Muscle of arm (tissue), 12 donors: ENCODE measurements around the gene SUFU. TPM values are rescaled to one million over a fixed set of nuclear protein-coding genes. Genes with fewer than 3 reads are reported as not detected.
A peak's percentile ranks its signal among the peaks of the same experiment; 100 is the strongest.
"Not testable (repeated sequence)": the region's sequence is repeated elsewhere in the genome, so short reads cannot be mapped to it uniquely, and the experiment has no call there.

Source experiments
- DNase-seq: peaks from one replicate; pipeline ENCODE4 v3.0.0-alpha.2; 2013
- polyA plus RNA-seq, 12 donors: library from polyadenylated mRNA; unstranded; fragments of 120-200 nt; gene quantifications; one replicate each; pipeline ENCODE4 v1.2.1, GENCODE V29; 2013; ENCODE audit not compliant: insufficient read length in 12 of 12

Gene SUFU
- polyA plus RNA-seq, 12 donors = 10.8 to 24.1 (median 15.3) TPM; not detected in 1

DNA sequence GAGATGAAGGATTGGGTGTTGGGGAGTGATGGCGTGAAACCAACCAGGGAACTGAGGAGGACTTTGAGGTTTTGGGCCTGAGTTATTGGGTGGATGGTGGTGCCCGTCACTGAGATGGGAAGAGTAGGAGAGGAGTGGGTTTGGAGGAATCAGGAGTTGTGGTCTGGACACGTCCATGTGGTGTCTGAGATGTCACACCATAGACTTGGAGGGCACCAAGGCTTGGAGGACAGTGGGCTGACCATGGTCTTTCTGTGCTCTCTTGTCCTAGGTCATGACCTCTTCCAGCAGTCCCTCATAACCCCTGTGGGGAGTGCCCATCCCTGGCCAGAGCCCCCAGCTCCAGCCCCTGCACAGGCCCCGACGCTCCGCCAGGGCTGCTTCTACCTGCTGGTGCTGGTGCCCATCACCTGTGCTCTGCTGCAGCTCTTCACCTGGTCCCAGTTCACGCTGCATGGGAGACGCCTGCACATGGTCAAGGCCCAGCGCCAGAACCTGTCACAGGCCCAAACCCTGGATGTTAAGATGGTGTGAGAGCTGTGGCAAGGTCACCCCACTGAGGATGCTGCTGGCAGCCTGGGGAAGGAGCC lies 28.2 kb upstream of the SUFU start:
- DNase-seq = no peak

DNA sequence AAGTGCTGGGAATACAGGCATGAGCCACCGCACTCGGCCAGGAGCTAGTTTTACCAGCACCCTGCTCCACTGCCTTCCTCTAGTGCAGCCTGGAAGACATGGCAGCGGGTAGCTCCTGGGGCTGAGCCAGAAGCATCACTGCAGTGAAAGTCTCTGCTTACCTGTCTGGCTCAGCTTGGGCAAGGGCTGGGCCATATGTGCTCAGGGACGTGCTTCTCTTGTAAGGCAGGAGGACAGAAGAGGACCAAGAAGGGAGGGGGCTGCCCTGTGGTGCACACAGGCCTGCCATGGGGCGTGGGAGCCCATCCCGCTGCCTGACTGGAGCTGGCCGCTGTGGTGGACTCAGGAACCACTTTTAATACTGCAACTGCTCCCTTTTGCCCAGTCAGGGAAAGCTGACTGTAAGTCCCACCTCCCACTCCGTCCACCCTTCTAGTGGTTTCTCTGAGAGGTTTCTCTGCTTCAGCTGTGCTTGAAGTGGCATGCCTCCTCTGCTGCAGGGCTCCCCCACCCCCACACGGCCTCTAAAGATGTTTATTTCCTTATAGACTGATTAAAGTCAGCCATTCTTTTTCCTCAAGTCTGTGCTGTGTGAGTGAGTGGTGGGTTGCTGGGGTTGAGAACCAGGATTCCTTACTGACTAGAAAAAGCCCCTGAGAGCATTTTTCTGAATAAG lies 27.2 kb upstream of the SUFU start:
- DNase-seq = no peak

GRCh38 chr10:102479651-102480050 lies 24.1 kb upstream of the SUFU start:
- DNase-seq = no peak

GRCh38 chr10:102480396-102480795 lies 23.4 kb upstream of the SUFU start:
- no peak for DNase-seq

DNA sequence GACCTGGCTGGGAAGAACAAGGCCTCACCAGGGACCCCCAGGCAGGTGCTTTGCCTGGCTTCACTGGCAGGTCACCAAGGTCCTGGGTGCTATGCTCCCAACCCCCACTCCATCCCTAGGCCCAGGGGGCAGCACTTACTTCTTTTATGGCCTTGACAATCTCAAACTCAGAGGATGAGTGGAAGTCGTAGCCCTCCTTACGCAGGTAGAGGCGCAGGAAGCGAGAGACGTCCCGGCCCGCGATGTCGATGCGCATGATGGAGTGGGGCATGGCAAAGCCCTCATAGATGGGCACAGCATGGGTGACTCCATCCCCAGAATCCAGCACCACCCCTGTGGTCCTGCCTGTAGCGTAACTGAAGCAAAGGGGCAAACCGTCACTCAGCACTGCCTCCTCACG lies 19.8 kb upstream of the SUFU start:
- DNase-seq = no peak

DNA sequence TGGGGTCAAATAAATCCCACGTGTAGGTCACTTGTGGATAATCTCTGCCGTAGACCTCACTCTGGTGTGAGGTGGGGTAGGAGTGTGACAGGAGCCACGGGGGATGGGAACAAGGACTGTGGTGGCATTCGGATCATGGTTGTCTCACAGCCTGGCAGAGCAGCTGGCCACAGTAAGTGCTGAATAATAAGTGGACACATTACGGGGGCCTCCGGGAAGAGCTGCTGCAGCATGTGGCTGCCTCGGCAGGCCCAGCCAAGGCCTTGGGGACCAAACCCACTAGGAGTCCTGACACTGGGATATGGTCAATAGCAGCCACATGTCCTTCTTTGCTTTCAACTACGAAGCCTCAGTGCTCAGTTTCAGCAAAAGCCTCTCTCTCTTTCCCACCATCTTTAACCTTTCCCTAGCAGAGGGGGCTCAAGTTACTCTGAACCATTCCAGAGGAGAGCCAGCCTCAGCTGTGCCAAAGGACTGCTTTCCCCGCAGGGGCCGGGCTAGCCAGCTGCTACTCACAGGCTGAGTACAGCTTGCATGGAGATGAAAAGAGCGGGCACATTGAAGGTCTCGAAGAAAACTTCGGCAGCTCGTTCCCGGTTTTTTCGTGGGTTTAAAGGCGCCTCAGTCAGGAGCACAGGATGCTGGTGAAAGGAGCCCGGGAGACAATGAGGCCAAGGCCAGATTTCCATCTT lies 18.5 kb upstream of the SUFU start:
- no peak for DNase-seq

DNA sequence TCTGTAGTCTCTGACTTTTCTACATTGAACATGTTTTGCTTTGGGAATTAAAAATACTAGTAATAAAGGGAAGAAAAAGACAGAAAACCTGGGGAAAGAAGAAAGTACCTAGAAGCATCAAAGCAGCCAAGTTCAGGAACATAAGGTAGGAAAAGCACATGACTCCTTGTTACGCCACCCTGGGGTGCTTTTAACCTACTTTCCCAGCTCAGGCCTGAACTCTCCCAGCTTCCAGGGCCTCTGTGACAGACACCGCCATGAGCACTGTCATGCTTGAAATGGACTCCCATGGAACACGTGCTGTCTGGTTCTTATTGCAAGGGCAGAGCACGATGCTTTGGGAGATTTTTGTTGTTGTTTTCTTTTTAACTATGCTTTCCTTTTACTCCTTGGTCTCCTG lies 12.6 kb upstream of the SUFU start:
- DNase-seq = no peak

DNA sequence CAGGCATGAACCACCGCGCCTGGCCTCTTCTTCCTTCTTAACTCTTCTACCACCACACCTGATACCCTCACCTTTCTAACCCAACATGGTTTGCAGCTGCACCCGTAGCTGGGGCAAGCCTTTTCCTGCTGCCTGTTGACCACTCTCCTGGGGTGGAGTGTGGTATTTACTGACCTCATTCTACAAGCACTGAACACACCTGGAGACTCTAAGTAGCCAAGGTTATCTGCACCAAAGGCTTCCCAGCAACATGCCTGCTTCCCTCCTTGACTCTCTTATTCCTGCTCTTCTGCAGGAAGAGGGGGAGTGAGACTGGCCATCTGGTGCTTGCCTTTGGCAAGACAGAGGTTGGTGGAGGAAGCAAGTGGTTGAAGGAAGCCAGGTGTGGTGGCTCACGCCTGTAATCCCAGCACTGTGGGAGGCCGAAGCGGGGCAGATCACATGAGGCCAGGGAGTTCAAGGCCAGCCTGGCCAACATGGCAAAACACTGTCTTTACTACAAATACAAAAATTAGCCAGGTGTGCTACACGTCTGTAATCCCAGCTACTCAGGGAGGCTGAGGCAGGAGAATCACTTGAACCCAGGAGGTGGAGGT lies 11.3 kb upstream of the SUFU start:
- no peak for DNase-seq

DNA sequence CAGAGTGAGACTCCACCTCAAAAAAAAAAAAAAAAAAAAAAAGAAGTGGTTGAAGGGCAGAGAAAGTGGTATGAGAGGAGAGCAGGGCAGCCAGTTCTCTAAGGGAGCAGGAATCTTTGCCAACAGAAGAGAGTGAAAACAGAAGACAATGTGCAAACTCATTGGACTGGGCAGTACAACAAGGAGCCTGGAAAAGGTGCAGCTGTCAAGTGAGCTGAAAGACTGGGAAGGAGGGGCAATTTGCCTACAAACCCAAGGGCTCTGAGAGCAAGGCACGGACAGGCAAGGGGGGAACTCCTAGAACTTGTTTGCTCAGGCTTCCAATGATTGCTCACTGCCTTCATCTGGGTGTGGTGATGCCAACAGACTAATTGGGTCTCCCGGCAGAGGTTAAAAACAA lies 10.8 kb upstream of the SUFU start:
- no peak for DNase-seq

DNA sequence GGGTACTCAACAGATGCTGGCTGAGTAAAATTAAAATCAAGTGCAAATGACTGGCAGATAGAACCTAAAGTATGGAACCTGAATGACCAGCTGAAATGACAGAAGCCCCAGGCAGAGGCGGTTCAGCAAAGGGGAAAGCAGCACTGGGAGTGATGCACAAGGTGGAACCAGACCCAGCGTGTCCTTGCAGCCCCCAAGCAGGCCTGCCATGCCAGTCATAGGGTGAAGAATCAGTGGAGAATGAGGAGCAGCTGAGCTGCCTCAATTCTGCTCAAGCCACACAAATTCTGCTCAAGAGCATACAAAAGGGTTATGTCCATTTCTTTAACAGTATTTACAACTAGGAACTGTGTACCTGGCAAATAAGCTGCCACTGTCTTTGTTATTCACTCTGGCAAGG lies 10.0 kb upstream of the SUFU start:
- DNase-seq = no peak

DNA sequence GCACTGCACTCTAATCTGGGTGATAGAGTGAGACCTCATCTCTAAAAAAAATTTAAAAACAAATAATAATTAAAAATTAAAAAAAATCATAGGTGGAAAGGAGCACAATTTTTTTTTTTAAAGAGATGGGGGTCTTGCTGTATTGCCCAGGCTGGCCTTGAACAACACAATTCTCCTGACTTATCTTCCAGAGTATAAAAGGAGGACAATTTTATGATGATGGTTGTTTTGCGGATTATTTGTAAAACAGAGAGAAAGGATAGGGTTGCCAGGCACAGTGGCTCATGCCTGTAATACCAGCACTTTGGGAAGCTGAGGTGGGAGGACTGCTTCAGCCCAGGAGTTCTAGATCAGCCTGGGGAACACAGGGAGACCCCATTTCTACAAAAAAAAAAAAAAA lies 6.2 kb upstream of the SUFU start:
- DNase-seq = no peak

GRCh38 chr10:102499356-102499755 lies 4.4 kb upstream of the SUFU start:
- no peak for DNase-seq

- DNase-seq = not testable (repeated sequence)
These were observed 3.1 kb upstream of the SUFU start for GRCh38 chr10:102500686-102501085.

GRCh38 chr10:102501201-102502028 lies 2.4 kb upstream of the SUFU start:
- DNase-seq = no peak

DNA sequence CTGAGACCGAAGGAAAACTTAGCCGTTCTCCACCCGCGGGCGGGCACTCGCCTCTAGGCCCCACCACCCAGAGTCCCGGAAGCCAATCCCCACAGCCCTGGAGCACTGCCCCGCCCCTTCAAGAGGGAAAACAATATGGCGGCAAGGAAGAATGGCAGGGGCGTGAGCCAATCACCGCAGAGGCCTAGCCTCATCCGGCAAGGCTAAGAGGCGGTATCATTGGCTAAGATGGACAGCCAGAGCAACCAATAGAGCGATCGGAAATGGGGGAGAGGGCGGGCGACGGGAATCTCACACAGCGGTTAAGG lies 1.8 kb upstream of the SUFU start:
- DNase-seq = peak; percentile 100

- DNase-seq = peak; percentile 97
These were observed 1.2 kb upstream of the SUFU start, which contains the start of gene ACTR1A for GRCh38 chr10:102502337-102503151. TSS of gene ACTR1A (minus strand) at chr10:102502712. CDS start at chr10:102502647, 65 bp downstream.

DNA sequence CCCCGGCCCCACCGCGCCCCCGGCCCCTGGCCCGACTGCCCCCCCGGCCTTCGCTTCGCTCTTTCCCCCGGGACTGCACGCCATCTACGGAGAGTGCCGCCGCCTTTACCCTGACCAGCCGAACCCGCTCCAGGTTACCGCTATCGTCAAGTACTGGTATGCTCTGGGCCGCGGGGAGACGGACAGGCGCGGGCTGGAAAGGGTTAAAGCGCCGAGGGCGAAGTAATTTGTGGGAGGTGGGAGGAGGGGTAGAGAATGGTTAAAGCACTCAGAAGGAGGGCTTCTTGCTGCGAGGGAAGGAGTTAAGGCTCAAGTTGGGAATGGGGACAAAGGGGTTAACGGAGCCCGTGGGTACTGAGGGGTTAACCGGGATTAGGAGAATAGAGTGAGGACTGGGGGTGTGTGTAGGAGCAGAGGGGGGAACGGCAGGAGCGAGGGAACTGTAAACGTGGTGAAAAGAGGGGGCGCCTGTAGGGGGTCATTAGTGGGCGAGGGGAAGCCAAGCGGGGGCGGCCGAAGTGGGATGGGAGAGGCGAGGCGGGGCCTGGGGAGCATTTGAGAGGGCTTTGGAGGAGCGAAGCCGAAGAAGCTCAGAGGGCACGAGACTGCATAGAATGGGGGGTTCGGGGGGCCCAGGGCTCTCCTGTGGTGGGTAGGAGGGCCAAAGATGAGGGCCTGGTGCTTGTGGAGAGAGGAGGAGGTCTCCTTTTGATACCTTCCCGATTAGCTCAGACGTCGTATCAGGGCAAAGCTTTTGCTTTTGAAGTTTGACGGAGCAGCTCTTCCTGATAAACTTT lies 605 bp downstream of the SUFU start:
- peak; percentile 42 for DNase-seq

DNA sequence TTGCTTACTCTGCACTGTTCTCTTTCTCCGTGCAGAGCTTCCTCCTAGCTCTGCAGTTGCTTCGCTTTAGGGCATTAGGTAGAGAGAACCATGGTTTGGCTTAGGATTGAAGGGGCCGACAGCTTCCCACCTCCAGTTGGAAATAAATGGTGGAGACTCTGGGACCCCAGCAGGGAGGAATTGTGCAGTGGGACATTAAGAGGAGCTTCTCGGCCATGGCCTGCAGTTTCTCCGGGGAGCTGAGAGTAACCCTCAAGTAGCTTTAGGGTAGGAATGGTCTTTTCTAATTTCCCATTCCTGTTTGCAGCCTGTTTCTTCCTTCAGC lies 1.2 kb downstream of the SUFU start:
- no peak for DNase-seq

DNA sequence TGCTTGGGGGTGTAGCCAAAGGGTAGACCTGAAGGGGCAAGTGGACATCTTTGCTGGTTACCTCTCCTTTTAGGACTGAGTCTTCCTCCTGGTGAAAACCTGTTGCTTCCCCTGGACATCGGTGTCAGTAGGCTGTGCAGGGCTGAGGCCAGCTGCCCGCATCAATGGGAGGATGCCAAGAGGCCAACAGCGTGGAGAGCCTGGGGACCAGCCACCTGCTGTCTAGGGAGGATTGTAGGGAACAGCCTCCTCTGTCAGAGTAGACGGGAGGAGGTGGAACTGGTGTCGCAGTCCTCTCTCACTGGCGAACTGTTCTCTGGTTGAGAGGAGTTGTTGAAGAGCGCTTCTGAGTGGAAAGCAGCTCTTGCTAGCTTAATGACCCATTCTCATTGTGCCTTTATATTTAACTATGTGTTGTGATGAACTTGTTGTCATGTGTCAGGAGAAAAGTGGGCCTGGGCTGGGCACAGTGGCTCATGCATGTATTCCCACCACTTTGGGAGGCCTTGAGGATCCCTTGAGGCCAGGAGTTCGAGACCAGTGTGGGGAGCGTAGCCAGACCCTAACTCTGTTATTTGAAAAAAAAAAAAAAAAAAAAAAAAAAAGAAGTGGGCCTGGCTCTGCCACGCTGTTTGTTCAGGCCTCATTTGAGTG lies 1.8 kb downstream of the SUFU start:
- DNase-seq = no peak

- no peak for DNase-seq
These were observed 3.7 kb downstream of the SUFU start for GRCh38 chr10:102507521-102507920.
